NCI-H1092 (cell line): Measurements from ENCODE around the gene HNRNPH2.

ENCODE experiments used
- DNase-seq: peaks from one replicate; lab custom pipeline; 2025; lab: John Stamatoyannopoulos, UW

HNRNPH2 gene

DNA sequence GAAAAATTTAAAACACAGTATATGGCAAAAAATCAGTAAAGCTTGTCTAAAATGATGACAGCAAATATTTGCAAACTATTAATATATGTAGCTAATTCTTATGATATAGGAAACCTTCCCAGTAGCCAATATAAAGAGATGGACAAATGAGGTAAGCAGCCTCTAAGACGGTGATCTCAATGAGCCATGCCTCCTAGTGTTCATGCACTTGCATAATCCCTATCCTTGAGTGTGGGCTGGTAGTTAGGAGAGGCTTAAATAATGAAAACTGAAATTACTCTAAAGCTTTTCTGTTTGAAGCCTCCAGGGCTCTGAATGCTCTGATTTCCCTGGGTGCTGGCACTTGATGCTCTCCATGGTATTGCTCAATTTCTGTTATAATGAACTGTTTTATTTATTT, 52.6 kb downstream of the HNRNPH2 start:
- no peak for DNase-seq

DNA sequence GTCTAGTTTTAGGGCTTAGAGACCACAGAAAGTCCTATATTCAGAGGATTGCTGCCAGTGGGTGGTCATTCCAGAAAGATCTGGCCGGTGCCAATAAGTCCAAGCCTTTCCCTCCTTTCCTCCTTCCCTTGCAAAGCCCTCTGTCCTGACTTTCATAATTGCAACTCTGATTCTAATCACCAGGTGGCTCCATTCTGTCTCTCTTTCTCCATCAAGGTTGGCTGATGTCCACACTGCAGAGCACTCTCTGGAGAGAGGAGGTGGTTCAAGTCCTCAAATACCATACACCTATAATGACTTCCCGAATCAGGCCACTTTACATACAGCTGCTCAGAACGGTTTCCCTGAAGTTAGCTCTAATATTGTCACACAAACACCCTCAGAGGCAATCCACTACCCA, 54.9 kb downstream of the HNRNPH2 start:
- DNase-seq, result peak; percentile 48
